ENCODE measurements around the gene MPC1.

Gene MPC1

DNA sequence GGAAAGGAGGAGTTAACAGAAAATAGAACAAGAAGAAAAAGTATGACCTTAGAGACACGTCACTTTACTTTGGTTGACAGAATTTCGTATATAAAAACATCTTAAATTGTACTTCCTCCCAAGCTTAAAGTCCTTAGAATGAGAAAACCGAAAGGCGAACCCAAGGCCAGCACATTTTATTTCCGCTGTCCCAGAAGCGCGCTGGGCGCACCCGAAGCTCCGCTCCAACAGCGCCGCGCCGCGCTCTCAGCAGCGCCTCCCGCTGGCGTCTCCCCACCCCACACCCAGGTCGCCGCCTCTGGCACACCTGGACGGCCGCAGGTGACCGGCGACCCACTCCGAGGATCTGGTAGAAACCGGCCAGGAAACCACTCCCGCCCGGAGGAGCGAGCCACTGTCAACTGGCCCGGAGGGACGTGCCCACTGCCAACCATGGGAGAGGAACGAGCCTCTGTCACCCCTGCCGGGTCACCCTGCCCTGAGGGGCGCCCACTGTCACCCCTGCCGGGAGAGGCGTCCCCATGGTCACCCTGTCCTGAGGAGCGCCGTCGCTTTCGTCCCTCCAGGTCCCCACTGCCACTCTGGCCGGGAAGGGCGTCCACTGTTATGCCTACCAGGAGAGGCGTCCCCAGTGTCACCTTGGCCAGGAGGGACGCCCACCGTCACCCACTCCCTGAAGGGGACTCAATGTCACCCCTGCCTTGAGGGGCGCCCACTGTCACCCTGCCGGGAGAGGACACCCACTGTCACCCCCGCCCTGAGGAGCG, 824 bp downstream of the MPC1 start:
- H3K4me3 ChIP-seq (ENCODE audit: low read length), result peak overlapping the region; percentile 71
- TF ChIP-seq, protein P1, sequence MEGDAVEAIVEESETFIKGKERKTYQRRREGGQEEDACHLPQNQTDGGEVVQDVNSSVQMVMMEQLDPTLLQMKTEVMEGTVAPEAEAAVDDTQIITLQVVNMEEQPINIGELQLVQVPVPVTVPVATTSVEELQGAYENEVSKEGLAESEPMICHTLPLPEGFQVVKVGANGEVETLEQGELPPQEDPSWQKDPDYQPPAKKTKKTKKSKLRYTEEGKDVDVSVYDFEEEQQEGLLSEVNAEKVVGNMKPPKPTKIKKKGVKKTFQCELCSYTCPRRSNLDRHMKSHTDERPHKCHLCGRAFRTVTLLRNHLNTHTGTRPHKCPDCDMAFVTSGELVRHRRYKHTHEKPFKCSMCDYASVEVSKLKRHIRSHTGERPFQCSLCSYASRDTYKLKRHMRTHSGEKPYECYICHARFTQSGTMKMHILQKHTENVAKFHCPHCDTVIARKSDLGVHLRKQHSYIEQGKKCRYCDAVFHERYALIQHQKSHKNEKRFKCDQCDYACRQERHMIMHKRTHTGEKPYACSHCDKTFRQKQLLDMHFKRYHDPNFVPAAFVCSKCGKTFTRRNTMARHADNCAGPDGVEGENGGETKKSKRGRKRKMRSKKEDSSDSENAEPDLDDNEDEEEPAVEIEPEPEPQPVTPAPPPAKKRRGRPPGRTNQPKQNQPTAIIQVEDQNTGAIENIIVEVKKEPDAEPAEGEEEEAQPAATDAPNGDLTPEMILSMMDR (IDR thresholded peaks at IDR 0.05; ENCODE audit: insufficient read depth, low read depth, low read length, missing control alignments), result peak; percentile 66
- DNase-seq (ENCODE audit: low read depth), result peak; percentile 77

DNA sequence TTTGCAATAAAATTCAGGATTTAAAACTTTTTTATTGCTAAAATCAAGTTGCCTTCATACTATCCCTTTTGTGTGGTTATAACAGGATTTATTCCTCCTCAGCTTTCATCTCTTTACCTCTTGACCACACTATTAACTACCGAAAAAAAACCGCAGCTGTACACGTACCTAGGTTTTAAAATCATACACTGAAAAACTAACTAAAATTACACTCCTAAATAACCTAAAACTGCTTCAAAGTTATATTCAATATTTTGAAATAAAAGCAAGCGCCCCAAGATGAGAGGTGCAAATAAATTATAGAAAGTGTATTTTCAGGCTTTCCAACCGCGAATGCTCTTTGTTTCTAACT, 1.4 kb downstream of the MPC1 start:
- TF ChIP-seq, protein P1 (IDR thresholded peaks at IDR 0.05; ENCODE audit: insufficient read depth, low read depth, low read length, missing control alignments), result no peak
- H3K4me3 ChIP-seq (ENCODE audit: low read length), result peak overlapping the region; percentile 71
- no peak for DNase-seq (ENCODE audit: low read depth)

DNA sequence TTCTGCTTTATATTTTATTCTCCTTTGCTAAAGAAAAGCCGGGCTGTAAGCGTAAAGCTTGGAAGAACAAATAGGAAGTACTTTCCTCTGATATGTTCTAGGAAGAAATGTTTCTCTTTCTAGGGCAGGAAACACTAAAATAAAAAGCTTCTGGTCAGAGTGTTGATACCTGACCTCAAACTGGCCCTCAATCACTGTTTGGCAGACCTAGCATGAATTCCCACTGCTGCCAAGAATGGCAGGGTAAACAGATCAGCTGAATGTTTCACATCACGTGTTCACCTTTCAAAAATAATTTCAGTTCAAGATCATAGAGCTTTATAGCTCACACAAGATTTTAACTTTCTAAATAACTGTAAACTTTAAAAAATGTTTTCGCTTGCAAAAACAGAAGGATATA, 2.9 kb downstream of the MPC1 start:
- TF ChIP-seq, protein P1 (IDR thresholded peaks at IDR 0.05; ENCODE audit: insufficient read depth, low read depth, low read length, missing control alignments), result no peak
- no peak for DNase-seq (ENCODE audit: low read depth)
- no peak overlapping the region for H3K4me3 ChIP-seq (ENCODE audit: low read length)

DNA sequence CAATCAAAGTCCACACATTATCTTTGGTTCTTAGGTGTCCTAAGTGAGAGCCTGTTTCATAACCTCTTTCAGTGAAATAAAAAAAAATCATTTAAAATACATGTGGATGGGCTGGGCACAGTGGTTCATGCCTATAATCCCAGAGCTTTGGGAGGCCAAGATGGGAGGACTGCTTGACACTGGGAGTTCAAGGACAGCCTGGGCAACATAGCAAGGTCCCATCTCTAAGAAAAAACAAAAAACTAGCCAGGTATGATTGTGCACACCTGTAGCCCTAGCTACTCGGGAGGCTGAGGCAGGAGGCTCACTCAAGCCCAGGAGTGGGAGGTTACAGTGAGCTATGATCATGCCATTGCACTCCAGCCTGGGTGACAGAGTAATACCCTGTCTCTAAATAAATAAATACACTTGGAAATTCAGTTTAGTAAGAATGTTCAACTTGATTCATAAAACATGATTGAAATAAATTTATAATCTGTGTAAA, 3.6 kb downstream of the MPC1 start:
- H3K4me3 ChIP-seq (ENCODE audit: low read length), result no peak overlapping the region
- TF ChIP-seq, protein P1 (IDR thresholded peaks at IDR 0.05; ENCODE audit: insufficient read depth, low read depth, low read length, missing control alignments), result no peak
- DNase-seq (ENCODE audit: low read depth), result no peak

DNA sequence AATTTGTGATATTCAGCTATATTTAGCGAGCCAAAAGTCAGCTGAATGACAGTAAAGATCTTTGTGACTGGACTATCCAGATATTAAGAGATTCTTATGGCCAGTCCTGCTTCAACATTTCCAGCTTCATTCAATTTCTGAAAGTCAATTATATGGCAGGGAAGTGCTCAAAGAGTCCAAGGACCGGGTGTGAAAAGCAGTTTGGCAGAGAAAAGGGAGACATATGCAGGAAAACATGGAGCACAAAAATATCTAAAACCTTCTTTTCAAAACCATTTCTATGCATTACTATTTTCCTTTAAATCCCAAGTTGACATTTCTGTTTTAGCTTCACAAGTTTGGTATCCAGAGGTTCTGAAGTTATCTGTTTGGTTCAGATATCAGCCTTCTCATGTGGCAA, 5.0 kb downstream of the MPC1 start:
- no peak for DNase-seq (ENCODE audit: low read depth)

DNA sequence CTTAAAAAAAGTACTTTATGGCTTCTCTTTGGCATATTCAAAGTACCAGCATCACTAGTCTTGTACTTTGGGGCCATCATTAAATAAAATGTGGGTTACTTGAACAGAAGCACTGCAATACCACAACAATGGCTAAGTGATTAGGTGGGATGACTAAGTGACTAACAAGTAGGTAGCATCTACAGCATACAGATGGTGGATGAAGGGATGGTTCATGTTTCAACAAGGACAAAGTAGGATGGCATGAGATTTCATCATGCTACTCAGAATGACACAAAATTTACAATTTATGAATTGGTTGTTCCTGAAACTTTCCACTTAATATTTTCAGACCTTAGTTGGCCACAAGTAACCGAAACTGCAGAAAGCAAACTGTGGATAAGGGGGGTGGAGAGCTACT, 7.7 kb downstream of the MPC1 start:
- peak; percentile 43 for DNase-seq (ENCODE audit: low read depth)
- TF ChIP-seq, protein P1 (IDR thresholded peaks at IDR 0.05; ENCODE audit: insufficient read depth, low read depth, low read length, missing control alignments), result no peak
- H3K4me3 ChIP-seq (ENCODE audit: low read length), result no peak overlapping the region

More for the DNA sequence above, 5.0 kb downstream of the MPC1 start:
- H3K4me3 ChIP-seq (ENCODE audit: low read length), result no peak overlapping the region
- TF ChIP-seq, protein P1 (IDR thresholded peaks at IDR 0.05; ENCODE audit: insufficient read depth, low read depth, low read length, missing control alignments), result no peak

DNA sequence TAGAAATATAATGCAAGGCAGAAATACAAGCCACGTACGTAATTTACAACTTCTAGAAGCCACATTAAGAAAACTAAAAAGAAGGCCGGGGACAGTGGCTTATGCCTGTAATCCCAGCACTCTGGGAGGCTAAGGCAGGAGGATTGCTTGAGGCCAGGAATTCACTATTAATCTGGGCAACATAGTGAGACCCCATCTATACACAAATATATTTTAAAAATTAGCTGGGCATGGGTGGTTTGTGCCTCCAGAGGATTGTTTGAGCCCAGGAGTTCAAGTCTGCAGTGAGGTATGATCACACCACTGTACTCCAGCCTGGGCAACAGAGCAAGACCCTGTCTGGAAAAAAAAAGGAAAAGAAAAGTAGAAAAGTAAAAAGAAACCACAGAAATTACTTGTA, 12.3 kb downstream of the MPC1 start:
- TF ChIP-seq, protein P1 (IDR thresholded peaks at IDR 0.05; ENCODE audit: insufficient read depth, low read depth, low read length, missing control alignments), result no peak
- H3K4me3 ChIP-seq (ENCODE audit: low read length), result no peak overlapping the region
- DNase-seq (ENCODE audit: low read depth), result no peak

Data from epithelial cell of esophagus (primary cell).